ENCODE measurements around the gene IFNA6.

The IFNA6 gene

GRCh38 chr9:21333226-21333625 is 17.5 kb downstream of the IFNA6 start:
- intact Hi-C loops (cut with DNase I), result no loop called here
- DNase-seq, result no peak

- DNase-seq, result no peak
- intact Hi-C loops (cut with DNase I), result no loop called here
Observed at GRCh38 chr9:21331676-21332402, 18.8 kb downstream of the IFNA6 start.

- intact Hi-C loops (cut with DNase I), result loop anchor here (1.0 to 10.0 kb wide), 4 partner anchors 70 to 458 kb away; no protein-coding TSS in a partner anchor
- no peak for DNase-seq
Observed at GRCh38 chr9:21326526-21327139, 24.1 kb downstream of the IFNA6 start.

GRCh38 chr9:21324047-21324446 is 26.6 kb downstream of the IFNA6 start:
- intact Hi-C loops (cut with DNase I), result loop anchor here (10.0 kb wide), 1 partner anchor 461 kb away; no protein-coding TSS in a partner anchor
- DNase-seq, result no peak

- peak in 1 of 10 donors; percentile 53 for DNase-seq
- intact Hi-C loops (cut with DNase I), result loop anchor here (10.0 kb wide), 1 partner anchor 462 kb away; no protein-coding TSS in a partner anchor
Observed at GRCh38 chr9:21322911-21323461, 27.7 kb downstream of the IFNA6 start.

GRCh38 chr9:21320465-21320864 is 30.2 kb downstream of the IFNA6 start:
- intact Hi-C loops (cut with DNase I), result loop anchor here (10.0 kb wide), 1 partner anchor 464 kb away; no protein-coding TSS in a partner anchor
- DNase-seq, result no peak

GRCh38 chr9:21317956-21318923 is 32.4 kb downstream of the IFNA6 start:
- intact Hi-C loops (cut with DNase I), result loop anchor here (5.0 kb wide), 2 partner anchors 139 to 484 kb away; partner anchors contain the start of gene MTAP
- peak in 6 of 10 donors; percentile 27 to 71 (median 44) for DNase-seq

- peak in 1 of 10 donors; percentile 60 for DNase-seq
- intact Hi-C loops (cut with DNase I), result loop anchor here (5.0 kb wide), 2 partner anchors 140 to 485 kb away; partner anchors contain the start of gene MTAP
Observed at GRCh38 chr9:21316860-21317259, 33.8 kb downstream of the IFNA6 start.

- intact Hi-C loops (cut with DNase I), result loop anchor here (5.0 kb wide), 2 partner anchors 141 to 486 kb away; partner anchors contain the start of gene MTAP
- DNase-seq, result no peak
Observed at GRCh38 chr9:21316032-21316842, 34.5 kb downstream of the IFNA6 start.

GRCh38 chr9:21314152-21314551 is 36.5 kb downstream of the IFNA6 start:
- intact Hi-C loops (cut with DNase I), result no loop called here
- DNase-seq, result no peak

- intact Hi-C loops (cut with DNase I), result no loop called here
Observed at GRCh38 chr9:21311889-21312288, 38.8 kb downstream of the IFNA6 start.

GRCh38 chr9:21305213-21305612 is 45.5 kb downstream of the IFNA6 start, which contains the start of gene IFNA5:
TSS of gene IFNA5 (minus strand) at chr9:21305313. CDS start at chr9:21305256, 57 bp downstream.
- intact Hi-C loops (cut with DNase I), result no loop called here

More at GRCh38 chr9:21311889-21312288, 38.8 kb downstream of the IFNA6 start:
- no peak for DNase-seq

More at GRCh38 chr9:21305213-21305612, 45.5 kb downstream of the IFNA6 start, which contains the start of gene IFNA5:
- DNase-seq, result no peak

Data from posterior cingulate gyrus (tissue), 11 donors.